Measurements from ENCODE around the gene ATP6AP2. TPM values are rescaled to one million over a fixed set of nuclear protein-coding genes. Genes with fewer than 3 reads are reported as not detected.
A peak's percentile ranks its signal among the peaks of the same experiment; 100 is the strongest.
"Not testable (repeated sequence)": the region's sequence is repeated elsewhere in the genome, so short reads cannot be mapped to it uniquely, and the experiment has no call there.

The ATP6AP2 gene
- total RNA-seq, 1 experiment from 2014 or later: 78.7 TPM

- TF ChIP-seq USF2 (CRISPR knock-in tag; IDR thresholded peaks at IDR 0.05): no peak
- TF ChIP-seq ZNF512 (CRISPR knock-in tag; IDR thresholded peaks at IDR 0.05; ENCODE audit: borderline replicate concordance): no peak
- no peak for TF ChIP-seq ZNF416 (CRISPR knock-in tag; IDR thresholded peaks at IDR 0.05)
- TF ChIP-seq GABPB1 (CRISPR knock-in tag; IDR thresholded peaks at IDR 0.05): no peak
- no peak for TF ChIP-seq ZNF425 (CRISPR knock-in tag; conservative IDR thresholded peaks at IDR 0.05)
- TF ChIP-seq ZNF423 (CRISPR knock-in tag; IDR thresholded peaks at IDR 0.05): no peak
These were observed 658 bp downstream of the ATP6AP2 start (continued) for GRCh38 chrX:40581336-40581920.

GRCh38 chrX:40582178-40582577 is 1.4 kb downstream of the ATP6AP2 start:
- H3K27ac Mint-ChIP-seq; H3K4me1 Mint-ChIP-seq; H3K27me3 Mint-ChIP-seq (ENCODE audit: low read depth); DNase-seq (ENCODE audit: low spot score); ATAC-seq; H3K9me3 Mint-ChIP-seq; H3K36me3 Mint-ChIP-seq: not testable (repeated sequence)
- peak overlapping the region; percentile 65 for H3K4me3 Mint-ChIP-seq
- ChIA-PET POLR2A (interaction anchor here (0.6 kb wide), 1 partner anchor 822 kb away, joined by 5 read pairs; no protein-coding TSS in a partner anchor), CTCF (interaction anchor here (1.6 kb wide), 1 partner anchor 66 kb away, joined by 3 read pairs; the partner anchor contains the start of gene CXorf38)

GRCh38 chrX:40582811-40583210 is 2.0 kb downstream of the ATP6AP2 start:
- peaks cover 8% of the 10 kb centered on the region for H3K4me1 Mint-ChIP-seq
- no peaks in the 10 kb centered on the region for H3K9me3 Mint-ChIP-seq
- ChIA-PET POLR2A (no interaction called here), CTCF (no interaction called here)
- DNase-seq (ENCODE audit: low spot score) (no peak), ATAC-seq (no peak)
- TF ChIP-seq EMX1 (CRISPR knock-in tag; IDR thresholded peaks at IDR 0.05) (no peak), ZNF416 (CRISPR knock-in tag; IDR thresholded peaks at IDR 0.05) (no peak), ZNF232 (CRISPR knock-in tag; IDR thresholded peaks at IDR 0.05) (no peak), ATF1 (CRISPR knock-in tag; IDR thresholded peaks at IDR 0.05) (no peak), E2F4 (CRISPR knock-in tag; IDR thresholded peaks at IDR 0.05; ENCODE audit: borderline replicate concordance, low read depth) (no peak)
- H3K4me3 Mint-ChIP-seq: peak overlapping the region; percentile 65; the same call in 1 of the 2 replicates
- no peaks in the 10 kb centered on the region for H3K36me3 Mint-ChIP-seq
- no peaks in the 10 kb centered on the region for H3K27me3 Mint-ChIP-seq (ENCODE audit: low read depth)
- no peak overlapping the region for H3K27ac Mint-ChIP-seq

- CTCF ChIA-PET; POLR2A ChIA-PET; H3K4me1 Mint-ChIP-seq; ATAC-seq; H3K27ac Mint-ChIP-seq; H3K4me3 Mint-ChIP-seq; DNase-seq (ENCODE audit: low spot score); H3K27me3 Mint-ChIP-seq (ENCODE audit: low read depth); H3K9me3 Mint-ChIP-seq: not testable (repeated sequence)
- peaks cover 10% of the 10 kb centered on the region for H3K36me3 Mint-ChIP-seq
These were observed 6.9 kb downstream of the ATP6AP2 start for GRCh38 chrX:40587623-40588022.

GRCh38 chrX:40589616-40590321 is 9.0 kb downstream of the ATP6AP2 start:
- H3K27ac Mint-ChIP-seq, H3K9me3 Mint-ChIP-seq, CTCF ChIA-PET: not testable (repeated sequence)

More at GRCh38 chrX:40589616-40590321, 9.0 kb downstream of the ATP6AP2 start:
- H3K4me1 Mint-ChIP-seq; H3K27me3 Mint-ChIP-seq (ENCODE audit: low read depth); DNase-seq (ENCODE audit: low spot score); H3K4me3 Mint-ChIP-seq; POLR2A ChIA-PET; ATAC-seq: not testable (repeated sequence)
- H3K36me3 Mint-ChIP-seq: peaks cover 10% of the 10 kb centered on the region
